ENCODE results near the gene HDAC9. TPM values are rescaled to one million over a fixed set of nuclear protein-coding genes. Genes with fewer than 3 reads are reported as not detected.

HDAC9 gene
- total RNA-seq, 4 donors from 2014 or later: 51.2 to 194 (median 106) TPM

DNA sequence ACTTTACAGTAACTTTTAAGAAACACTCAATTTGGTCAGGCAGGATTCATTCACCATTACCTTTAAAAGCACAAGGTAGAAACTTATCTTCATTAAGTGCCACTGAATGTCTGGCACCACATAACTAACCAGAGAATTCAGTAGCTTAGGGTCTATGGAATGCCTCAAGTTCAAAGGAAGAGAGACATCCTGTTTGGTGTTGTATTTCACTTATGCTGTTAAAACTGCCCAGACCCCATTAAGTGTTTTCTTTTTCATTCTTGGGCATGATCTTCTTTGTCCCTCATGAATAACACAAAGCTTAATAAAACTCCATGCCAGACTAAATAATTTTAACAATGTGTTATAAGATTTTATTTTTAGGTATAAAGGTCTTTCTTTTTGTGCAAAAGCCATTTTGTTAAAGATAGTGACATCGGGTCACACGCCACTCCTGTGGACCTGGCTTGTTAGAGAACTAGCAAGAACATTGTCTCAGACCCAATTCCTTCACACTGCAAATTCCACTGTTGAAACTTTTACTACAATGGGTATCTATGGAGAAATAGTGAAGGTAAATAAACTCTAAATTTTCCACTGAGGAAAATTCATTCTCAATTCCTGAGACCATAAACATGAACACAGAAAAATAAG, 400.9 kb downstream of the HDAC9 start:
- H3K4me1 ChIP-seq: no peaks in the 10 kb centered on the region
- H3K36me3 ChIP-seq: no peaks in the 10 kb centered on the region
- TF ChIP-seq POLR2AphosphoS5 (IDR thresholded peaks at IDR 0.05) (no peak), POLR2A (IDR thresholded peaks at IDR 0.05) (no peak), EP300 (IDR thresholded peaks at IDR 0.05) (no peak)
- TF ChIP-seq, protein P1, sequence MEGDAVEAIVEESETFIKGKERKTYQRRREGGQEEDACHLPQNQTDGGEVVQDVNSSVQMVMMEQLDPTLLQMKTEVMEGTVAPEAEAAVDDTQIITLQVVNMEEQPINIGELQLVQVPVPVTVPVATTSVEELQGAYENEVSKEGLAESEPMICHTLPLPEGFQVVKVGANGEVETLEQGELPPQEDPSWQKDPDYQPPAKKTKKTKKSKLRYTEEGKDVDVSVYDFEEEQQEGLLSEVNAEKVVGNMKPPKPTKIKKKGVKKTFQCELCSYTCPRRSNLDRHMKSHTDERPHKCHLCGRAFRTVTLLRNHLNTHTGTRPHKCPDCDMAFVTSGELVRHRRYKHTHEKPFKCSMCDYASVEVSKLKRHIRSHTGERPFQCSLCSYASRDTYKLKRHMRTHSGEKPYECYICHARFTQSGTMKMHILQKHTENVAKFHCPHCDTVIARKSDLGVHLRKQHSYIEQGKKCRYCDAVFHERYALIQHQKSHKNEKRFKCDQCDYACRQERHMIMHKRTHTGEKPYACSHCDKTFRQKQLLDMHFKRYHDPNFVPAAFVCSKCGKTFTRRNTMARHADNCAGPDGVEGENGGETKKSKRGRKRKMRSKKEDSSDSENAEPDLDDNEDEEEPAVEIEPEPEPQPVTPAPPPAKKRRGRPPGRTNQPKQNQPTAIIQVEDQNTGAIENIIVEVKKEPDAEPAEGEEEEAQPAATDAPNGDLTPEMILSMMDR (IDR thresholded peaks at IDR 0.05): no peak
- no peak overlapping the region for H3K4me3 ChIP-seq
- no peak overlapping the region for H3K27ac ChIP-seq
- no peak for ATAC-seq
- 100% methylated on average over 2 of the region's 2 CpGs for WGBS, 2 donors (ENCODE audit: low coverage in 1 of 2)
- no peaks in the 10 kb centered on the region for H3K27me3 ChIP-seq
- no peaks in the 10 kb centered on the region for H3K9me3 ChIP-seq

DNA sequence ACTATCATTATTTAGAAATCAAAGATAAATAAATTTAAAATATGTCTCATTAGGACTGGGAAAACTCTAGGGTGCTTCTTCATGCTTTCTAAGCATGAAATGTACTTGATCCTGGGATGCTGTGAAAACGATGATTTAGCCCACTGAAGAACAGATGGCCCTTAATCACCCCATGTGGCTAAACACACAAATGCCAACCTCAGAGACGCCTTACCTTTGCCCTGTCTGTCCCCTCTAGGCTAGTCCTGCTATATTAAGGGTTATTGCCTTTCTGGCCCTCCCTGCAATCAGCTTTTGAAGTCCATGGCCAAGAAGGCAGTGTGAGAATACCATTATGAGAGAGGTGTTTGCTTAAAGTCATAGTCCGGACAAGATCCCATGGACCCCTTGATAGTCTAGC, 404.7 kb downstream of the HDAC9 start:
- H3K27me3 ChIP-seq: no peaks in the 10 kb centered on the region
- WGBS, 2 donors (ENCODE audit: low coverage in 1 of 2): 84 to 93% methylated on average over 2 of the region's 3 CpGs
- no peaks in the 10 kb centered on the region for H3K36me3 ChIP-seq
- no peak overlapping the region for H3K27ac ChIP-seq
- no peak for TF ChIP-seq POLR2AphosphoS5 (IDR thresholded peaks at IDR 0.05)
- no peak for TF ChIP-seq POLR2A (IDR thresholded peaks at IDR 0.05)
- ATAC-seq: no peak
- no peaks in the 10 kb centered on the region for H3K9me3 ChIP-seq
- no peak overlapping the region for H3K4me3 ChIP-seq
- H3K4me1 ChIP-seq: no peaks in the 10 kb centered on the region

DNA sequence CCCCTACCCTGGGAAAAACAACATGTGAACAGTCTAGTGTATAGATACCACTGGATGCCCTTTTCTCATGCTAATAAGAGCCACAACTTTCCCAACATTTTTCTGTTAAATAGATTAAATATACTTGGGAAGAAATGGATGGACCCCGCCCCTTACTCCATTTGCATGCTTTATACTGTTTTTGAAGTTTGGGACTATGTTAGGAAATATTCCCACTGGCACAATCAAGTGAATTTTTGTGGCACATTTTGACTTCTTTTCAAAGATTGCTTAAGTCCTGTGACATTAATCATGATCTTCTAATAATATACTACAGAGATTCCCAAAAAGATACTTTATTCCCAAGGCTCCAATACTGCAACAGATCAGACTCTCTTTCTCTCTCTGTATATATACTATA, 405.3 kb downstream of the HDAC9 start:
- Histone ChIP-seq H3K9me3 (no peaks in the 10 kb centered on the region), H3K4me3 (no peak overlapping the region), H3K36me3 (no peaks in the 10 kb centered on the region), H3K4me1 (no peaks in the 10 kb centered on the region), H3K27me3 (no peaks in the 10 kb centered on the region), H3K27ac (no peak overlapping the region)
- TF ChIP-seq, protein P1 (IDR thresholded peaks at IDR 0.05): no peak
- no peak for TF ChIP-seq EP300 (IDR thresholded peaks at IDR 0.05)
- no peak for TF ChIP-seq POLR2A (IDR thresholded peaks at IDR 0.05)
- no peak for TF ChIP-seq POLR2AphosphoS5 (IDR thresholded peaks at IDR 0.05)
- ATAC-seq: no peak
- WGBS, 2 donors (ENCODE audit: low coverage in 1 of 2): 80 to 81% methylated on average over 1 of the region's 1 CpG

DNA sequence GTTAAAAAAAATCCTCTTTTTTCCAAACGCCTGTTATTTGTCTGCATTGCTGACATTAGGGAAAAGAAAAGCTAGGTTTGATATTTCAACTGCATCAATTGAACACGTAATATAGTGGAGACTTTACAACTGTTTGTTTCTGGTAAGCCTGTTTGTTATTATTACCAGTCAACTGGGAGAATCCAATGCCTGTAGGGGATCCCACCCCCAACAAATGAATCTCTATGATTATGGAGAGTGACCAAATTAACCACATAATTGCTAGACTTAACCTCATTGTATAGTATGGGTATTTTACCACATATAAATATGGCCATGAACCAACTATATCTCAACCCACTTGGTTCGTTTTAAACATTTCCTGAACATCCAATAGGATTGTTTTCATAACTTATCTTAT, 405.8 kb downstream of the HDAC9 start:
- H3K27ac ChIP-seq: no peak overlapping the region
- H3K4me1 ChIP-seq: no peaks in the 10 kb centered on the region
- H3K9me3 ChIP-seq: no peaks in the 10 kb centered on the region
- ATAC-seq: no peak
- no peaks in the 10 kb centered on the region for H3K36me3 ChIP-seq
- WGBS, 2 donors (ENCODE audit: low coverage in 1 of 2): 72 to 75% methylated on average over 3 of the region's 3 CpGs
- no peak for TF ChIP-seq EP300 (IDR thresholded peaks at IDR 0.05)
- TF ChIP-seq POLR2A (IDR thresholded peaks at IDR 0.05): no peak
- TF ChIP-seq, protein P1 (IDR thresholded peaks at IDR 0.05): no peak
- no peak for TF ChIP-seq POLR2AphosphoS5 (IDR thresholded peaks at IDR 0.05)
- no peak overlapping the region for H3K4me3 ChIP-seq
- no peaks in the 10 kb centered on the region for H3K27me3 ChIP-seq

DNA sequence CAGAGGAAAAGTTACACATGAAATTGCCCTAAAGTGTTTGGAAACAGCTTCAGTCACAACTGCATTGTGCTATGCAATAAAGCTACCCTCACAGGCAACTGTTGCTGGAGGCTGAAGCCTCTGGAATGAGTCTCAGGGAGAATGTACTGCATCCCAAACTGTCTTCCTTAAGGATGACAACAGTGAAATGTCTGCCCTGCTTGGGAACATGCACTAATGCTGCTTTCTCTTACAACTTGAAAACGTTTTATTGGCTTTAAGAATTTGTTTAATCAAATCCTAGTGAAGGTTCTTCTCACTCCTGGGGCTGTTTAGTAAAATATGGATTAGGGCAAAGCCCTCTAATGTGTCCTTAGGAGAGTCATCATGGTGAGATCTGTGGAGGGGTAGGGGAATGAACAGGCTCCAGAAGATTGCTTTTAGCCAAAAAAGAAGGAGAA, 406.5 kb downstream of the HDAC9 start:
- no peak overlapping the region for H3K4me3 ChIP-seq
- H3K4me1 ChIP-seq: no peaks in the 10 kb centered on the region
- no peaks in the 10 kb centered on the region for H3K27me3 ChIP-seq
- no peaks in the 10 kb centered on the region for H3K9me3 ChIP-seq
- ATAC-seq: no peak
- no peaks in the 10 kb centered on the region for H3K36me3 ChIP-seq
- no peak overlapping the region for H3K27ac ChIP-seq
- TF ChIP-seq EP300 (IDR thresholded peaks at IDR 0.05) (no peak), POLR2AphosphoS5 (IDR thresholded peaks at IDR 0.05) (no peak), POLR2A (IDR thresholded peaks at IDR 0.05) (no peak)
- TF ChIP-seq, protein P1 (IDR thresholded peaks at IDR 0.05): no peak
- WGBS, 2 donors (ENCODE audit: low coverage in 1 of 2): 17 to 33% methylated on average over 1 of the region's 1 CpG

All from gastroesophageal sphincter (tissue), 4 donors.